Tracheal epithelial cell (primary cell): ENCODE data around the gene TMEM60. TPM values are rescaled to one million over a fixed set of nuclear protein-coding genes. Genes with fewer than 3 reads are reported as not detected.

Experiments
- total RNA-seq: library from RNA; depleted of rRNA; stranded (reverse); fragments of >200 nt; gene quantifications from 2 replicates; pipeline ENCODE4 v1.2.1, GENCODE V29; 2014

Gene TMEM60, protein sequence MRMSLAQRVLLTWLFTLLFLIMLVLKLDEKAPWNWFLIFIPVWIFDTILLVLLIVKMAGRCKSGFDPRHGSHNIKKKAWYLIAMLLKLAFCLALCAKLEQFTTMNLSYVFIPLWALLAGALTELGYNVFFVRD
- total RNA-seq: 5.3 and 7.5 TPM in 2 replicates

DNA sequence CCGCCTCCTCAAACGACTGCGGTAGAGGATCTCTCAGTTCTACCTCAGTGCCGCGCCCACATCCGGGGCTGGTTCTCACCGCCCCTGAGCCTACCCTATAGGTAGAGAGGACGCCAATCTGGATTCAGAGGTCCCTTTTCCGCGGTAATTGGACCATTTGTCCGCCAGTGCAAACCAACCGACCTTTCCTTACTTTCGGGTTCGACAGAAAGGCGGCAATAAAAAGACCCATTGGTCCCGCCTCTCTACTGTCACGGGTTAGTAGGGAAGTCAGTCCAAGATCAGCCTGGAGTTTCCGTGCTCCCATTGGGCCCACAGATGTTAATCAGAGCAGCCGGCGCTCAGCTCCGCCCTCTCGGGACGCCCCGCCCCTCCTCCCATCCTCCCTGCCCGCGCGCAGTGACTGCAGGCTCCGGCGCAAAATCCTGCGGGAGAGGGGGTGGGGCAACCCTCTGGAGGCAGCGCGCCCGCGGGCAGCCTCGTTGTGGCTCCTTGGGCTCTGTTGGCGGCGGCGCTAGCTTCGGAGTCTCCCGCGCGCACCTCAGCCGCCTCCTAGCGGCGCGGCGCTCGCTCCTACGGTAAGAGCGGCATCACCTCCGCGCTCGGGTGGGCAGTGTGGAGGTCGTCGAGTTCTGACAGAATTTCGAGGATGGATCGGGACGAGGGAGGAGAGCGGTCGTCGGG lies at the start of gene TMEM60, which contains the start of gene PHTF2:
TMEM60 (minus strand) TSS at position 41 of the 684 bp plus-strand sequence. CDS start 4,061 bp downstream, outside the sequence.
PHTF2 (plus strand) TSS at position 380 of the 684 bp plus-strand sequence.

Other genes with a start within 250 kb of the TMEM60 start
- 15.4 and 16.2 TPM in 2 replicates for gene RSBN1L, start 102.0 kb downstream of the TMEM60 start, total RNA-seq
- 8.5 and 9.9 TPM in 2 replicates for gene PHTF2, start 339 bp upstream of the TMEM60 start, total RNA-seq